ENCODE measurements around the gene GCNT2. TPM values are rescaled to one million over a fixed set of nuclear protein-coding genes. Genes with fewer than 3 reads are reported as not detected.
"Not testable (repeated sequence)": the region's sequence is repeated elsewhere in the genome, so short reads cannot be mapped to it uniquely, and the experiment has no call there.

GCNT2 gene
- total and polyA plus RNA-seq, 2 donors (not counting 1 experiment from before 2014, with no cell fraction given): 1.3 to 2.1 TPM

GRCh38 chr6:10615675-10616074, 94.5 kb downstream of the GCNT2 start:
- DNase-seq (ENCODE audit: low read depth in 2 of 2): no peak
- no peaks in the 10 kb centered on the region for H4K20me1 ChIP-seq (ENCODE audit: control insufficient read depth, extremely low read depth, insufficient read depth, low read length)
- no peak overlapping the region for H3K4me3 ChIP-seq (replicated peaks in 1 of 4; ENCODE audit: control extremely low read depth in 1 of 4, insufficient read depth in 1 of 4, low read depth in 3 of 4, low read length in 4 of 4)
- H3K27ac ChIP-seq (ENCODE audit: insufficient read depth, low read length): no peak overlapping the region
- TF ChIP-seq, protein P1, sequence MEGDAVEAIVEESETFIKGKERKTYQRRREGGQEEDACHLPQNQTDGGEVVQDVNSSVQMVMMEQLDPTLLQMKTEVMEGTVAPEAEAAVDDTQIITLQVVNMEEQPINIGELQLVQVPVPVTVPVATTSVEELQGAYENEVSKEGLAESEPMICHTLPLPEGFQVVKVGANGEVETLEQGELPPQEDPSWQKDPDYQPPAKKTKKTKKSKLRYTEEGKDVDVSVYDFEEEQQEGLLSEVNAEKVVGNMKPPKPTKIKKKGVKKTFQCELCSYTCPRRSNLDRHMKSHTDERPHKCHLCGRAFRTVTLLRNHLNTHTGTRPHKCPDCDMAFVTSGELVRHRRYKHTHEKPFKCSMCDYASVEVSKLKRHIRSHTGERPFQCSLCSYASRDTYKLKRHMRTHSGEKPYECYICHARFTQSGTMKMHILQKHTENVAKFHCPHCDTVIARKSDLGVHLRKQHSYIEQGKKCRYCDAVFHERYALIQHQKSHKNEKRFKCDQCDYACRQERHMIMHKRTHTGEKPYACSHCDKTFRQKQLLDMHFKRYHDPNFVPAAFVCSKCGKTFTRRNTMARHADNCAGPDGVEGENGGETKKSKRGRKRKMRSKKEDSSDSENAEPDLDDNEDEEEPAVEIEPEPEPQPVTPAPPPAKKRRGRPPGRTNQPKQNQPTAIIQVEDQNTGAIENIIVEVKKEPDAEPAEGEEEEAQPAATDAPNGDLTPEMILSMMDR (conservative IDR thresholded peaks at IDR 0.05 in 1 of 2, IDR thresholded peaks at IDR 0.05 in 1 of 2; ENCODE audit: low read depth in 1 of 2, low read length in 2 of 2): no peak
- TF ChIP-seq EZH2 (IDR thresholded peaks at IDR 0.05; ENCODE audit: low read length, missing control alignments): no peak
- H2AFZ ChIP-seq (ENCODE audit: low read length): no peak overlapping the region
- H3K9ac ChIP-seq (ENCODE audit: insufficient read depth, low read length): no peak overlapping the region
- no peaks in the 10 kb centered on the region for H3K36me3 ChIP-seq (ENCODE audit: control insufficient read depth, insufficient read depth, low read length)
- H3K27me3 ChIP-seq (ENCODE audit: control insufficient read depth, insufficient read depth, low read length): no peaks in the 10 kb centered on the region
- no peaks in the 10 kb centered on the region for H3K4me1 ChIP-seq (ENCODE audit: control insufficient read depth, extremely low read depth, insufficient read depth, low read length)
- no peaks in the 10 kb centered on the region for H3K9me3 ChIP-seq (ENCODE audit: control insufficient read depth, insufficient read depth, low read depth, low read length)
- no peak overlapping the region for H3K4me2 ChIP-seq (ENCODE audit: extremely low read depth, insufficient read depth, low read length)
- no peaks in the 10 kb centered on the region for H3K79me2 ChIP-seq (ENCODE audit: control insufficient read depth, insufficient read depth, low read length)

- H3K27ac ChIP-seq (ENCODE audit: insufficient read depth, low read length); H3K36me3 ChIP-seq (ENCODE audit: control insufficient read depth, insufficient read depth, low read length); H3K79me2 ChIP-seq (ENCODE audit: control insufficient read depth, insufficient read depth, low read length): not testable (repeated sequence)
Observed at GRCh38 chr6:10616266-10616665, 95.1 kb downstream of the GCNT2 start.

DNA sequence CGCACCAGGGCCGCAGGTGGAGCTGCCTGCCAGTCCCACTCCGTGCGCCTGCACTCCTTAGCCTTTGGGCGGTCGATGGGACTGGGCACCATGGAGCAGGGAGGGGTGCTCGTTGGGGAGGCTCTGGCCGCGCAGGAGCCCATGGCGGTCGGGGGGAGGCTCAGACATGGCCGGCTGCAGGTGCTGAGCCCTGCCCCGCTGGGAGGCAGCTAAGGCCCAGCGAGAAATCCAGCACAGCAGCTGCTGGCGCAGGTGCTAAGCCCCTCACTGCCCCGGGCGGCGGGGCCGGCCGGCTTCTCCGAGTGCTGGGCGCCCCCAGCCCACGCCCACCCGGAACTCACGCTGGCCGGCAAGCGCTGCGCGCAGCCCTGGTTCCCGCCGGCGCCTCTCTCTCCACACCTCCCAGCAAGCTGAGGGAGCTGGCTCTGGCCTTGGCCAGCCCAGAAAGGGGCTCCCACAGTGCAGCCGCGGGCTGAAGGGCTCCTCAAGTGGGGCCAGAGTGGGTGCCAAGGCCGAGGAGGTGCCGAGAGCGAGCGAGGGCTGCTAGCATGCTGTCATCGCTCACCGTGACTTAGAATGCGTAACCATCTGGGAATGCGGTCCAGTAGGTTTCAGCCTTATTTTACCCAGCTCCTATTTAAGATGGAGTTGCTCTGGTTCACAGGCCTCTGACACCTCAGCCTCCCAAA, 96.0 kb downstream of the GCNT2 start:
- no peak overlapping the region for H3K4me2 ChIP-seq (ENCODE audit: extremely low read depth, insufficient read depth, low read length)
- no peaks in the 10 kb centered on the region for H3K9me3 ChIP-seq (ENCODE audit: control insufficient read depth, insufficient read depth, low read depth, low read length)
- no peak overlapping the region for H3K4me3 ChIP-seq (replicated peaks in 1 of 4; ENCODE audit: control extremely low read depth in 1 of 4, insufficient read depth in 1 of 4, low read depth in 3 of 4, low read length in 4 of 4)
- no peak overlapping the region for H2AFZ ChIP-seq (ENCODE audit: low read length)
- no peaks in the 10 kb centered on the region for H4K20me1 ChIP-seq (ENCODE audit: control insufficient read depth, extremely low read depth, insufficient read depth, low read length)
- DNase-seq (ENCODE audit: low read depth in 2 of 2): no peak
- H3K27ac ChIP-seq (ENCODE audit: insufficient read depth, low read length): no peak overlapping the region
- no peak overlapping the region for H3K9ac ChIP-seq (ENCODE audit: insufficient read depth, low read length)
- H3K4me1 ChIP-seq (ENCODE audit: control insufficient read depth, extremely low read depth, insufficient read depth, low read length): no peaks in the 10 kb centered on the region
- no peak for TF ChIP-seq EZH2 (IDR thresholded peaks at IDR 0.05; ENCODE audit: low read length, missing control alignments)
- TF ChIP-seq, protein P1 (conservative IDR thresholded peaks at IDR 0.05 in 1 of 2, IDR thresholded peaks at IDR 0.05 in 1 of 2; ENCODE audit: low read depth in 1 of 2, low read length in 2 of 2): no peak
- no peaks in the 10 kb centered on the region for H3K79me2 ChIP-seq (ENCODE audit: control insufficient read depth, insufficient read depth, low read length)
- H3K27me3 ChIP-seq (ENCODE audit: control insufficient read depth, insufficient read depth, low read length): no peaks in the 10 kb centered on the region
- no peaks in the 10 kb centered on the region for H3K36me3 ChIP-seq (ENCODE audit: control insufficient read depth, insufficient read depth, low read length)

More at GRCh38 chr6:10616266-10616665, 95.1 kb downstream of the GCNT2 start:
- not testable (repeated sequence) for H3K27me3 ChIP-seq (ENCODE audit: control insufficient read depth, insufficient read depth, low read length); DNase-seq (ENCODE audit: low read depth in 2 of 2); H3K9me3 ChIP-seq (ENCODE audit: control insufficient read depth, insufficient read depth, low read depth, low read length); H3K4me3 ChIP-seq (replicated peaks in 1 of 4; ENCODE audit: control extremely low read depth in 1 of 4, insufficient read depth in 1 of 4, low read depth in 3 of 4, low read length in 4 of 4); H3K4me2 ChIP-seq (ENCODE audit: extremely low read depth, insufficient read depth, low read length); H2AFZ ChIP-seq (ENCODE audit: low read length); H4K20me1 ChIP-seq (ENCODE audit: control insufficient read depth, extremely low read depth, insufficient read depth, low read length); H3K9ac ChIP-seq (ENCODE audit: insufficient read depth, low read length); H3K4me1 ChIP-seq (ENCODE audit: control insufficient read depth, extremely low read depth, insufficient read depth, low read length)

Data from fibroblast of lung (primary cell).